ENCODE data around the gene LAMA2. TPM values are rescaled to one million over a fixed set of nuclear protein-coding genes. Genes with fewer than 3 reads are reported as not detected.

LAMA2 gene
- total and polyA plus RNA-seq, 2 donors (not counting 3 experiments of a cell fraction or from before 2014, with no cell fraction given), result 0.51 to 0.75 TPM

- POLR2A ChIA-PET, result no interaction called here
- no peak overlapping the region for H3K4me2 ChIP-seq (ENCODE audit: insufficient read depth, low read length)
- no peak overlapping the region for H3K4me3 ChIP-seq (replicated peaks in 1 of 3; ENCODE audit: insufficient read depth in 1 of 3, low read depth in 1 of 3, low read length in 3 of 3)
- H3K79me2 ChIP-seq (ENCODE audit: control insufficient read depth, insufficient read depth, low read length), result no peaks in the 10 kb centered on the region
- H3K9ac ChIP-seq (replicated peaks; ENCODE audit: extremely low read depth, insufficient read depth, low read length), result no peak overlapping the region
- no peaks in the 10 kb centered on the region for H3K4me1 ChIP-seq (ENCODE audit: control insufficient read depth, extremely low read depth, insufficient read depth, low read length)
- H3K27me3 ChIP-seq (ENCODE audit: control insufficient read depth in 2 of 2, insufficient read depth in 2 of 2, low read length in 2 of 2), result peaks cover 0 to 1% of the 10 kb centered on the region in 2 experiments
- no peak for FAIRE-seq
- H3K27ac ChIP-seq (ENCODE audit: insufficient read depth, low read depth, low read length), result no peak overlapping the region
- DNase-seq (ENCODE audit: low read depth, low spot score), result no peak
- TF ChIP-seq POLR2AphosphoS5 (IDR thresholded peaks at IDR 0.05; ENCODE audit: insufficient read depth, low read depth, low read length) (no peak), GATA2 (IDR thresholded peaks at IDR 0.05; ENCODE audit: insufficient read depth, insufficient read length, low read depth, low read length) (no peak), MYC (IDR thresholded peaks at IDR 0.05; ENCODE audit: low read depth, low read length) (no peak), FOS (IDR thresholded peaks at IDR 0.05; ENCODE audit: borderline replicate concordance, insufficient read depth, low read length) (no peak), EZH2 (IDR thresholded peaks at IDR 0.05; ENCODE audit: borderline replicate concordance, low read depth, low read length, severe bottlenecking) (no peak), JUN (IDR thresholded peaks at IDR 0.05; ENCODE audit: borderline replicate concordance, insufficient read depth, insufficient read length, low read depth) (no peak), MAX (IDR thresholded peaks at IDR 0.05; ENCODE audit: insufficient read depth, insufficient read length) (no peak), CTCF (IDR thresholded peaks at IDR 0.05; ENCODE audit: extremely low read depth in 1 of 2, insufficient read depth in 1 of 2, low read depth in 1 of 2, low read length in 2 of 2) (no peak), POLR2A (IDR thresholded peaks at IDR 0.05; ENCODE audit: low read depth, low read length) (no peak)
- CTCF ChIA-PET, result no interaction called here
- H3K9me3 ChIP-seq (replicated peaks; ENCODE audit: control insufficient read depth, insufficient read depth, low read length), result no peaks in the 10 kb centered on the region
- intact Hi-C loops (cut with micrococcal nuclease) (no loop called here), dilution Hi-C loops (cut with MboI; ENCODE audit: extremely low pct_ligation_motif_present, low sequenced_read_pairs) (no loop called here)
- H3K36me3 ChIP-seq (ENCODE audit: control insufficient read depth in 2 of 2, extremely low read depth in 1 of 2, insufficient read depth in 2 of 2, low read length in 2 of 2), result no peaks in the 10 kb centered on the region
- no TSS peak for BruUV-seq (replicated peaks)
- H2AFZ ChIP-seq (ENCODE audit: low read depth, low read length), result no peak overlapping the region
- no peaks in the 10 kb centered on the region for H3K9me1 ChIP-seq (replicated peaks; ENCODE audit: control insufficient read depth, extremely low read depth, insufficient read depth, low read length)
- no peaks in the 10 kb centered on the region for H4K20me1 ChIP-seq (replicated peaks; ENCODE audit: control insufficient read depth, extremely low read depth, insufficient read depth, low read length)
Observed at GRCh38 chr6:128919412-128920180, 36.7 kb downstream of the LAMA2 start.

Data from endothelial cell of umbilical vein (primary cell).